Neutrophil (primary cell): ENCODE measurements around the gene PAX2.

Source experiments
- H3K27ac ChIP-seq: fragments of 200-600 bp; sonication (generic); 2 replicates; pipeline ENCODE4 v1.5.1; 2016; ENCODE audit warnings: mild to moderate bottlenecking, moderate library complexity
- H3K27me3 ChIP-seq: fragments of 200-600 bp; sonication (generic); 2 replicates; pipeline ENCODE4 v1.6.0; 2016; ENCODE audit warnings: mild to moderate bottlenecking
- H3K36me3 ChIP-seq: fragments of 200-600 bp; sonication (generic); 2 replicates; pipeline ENCODE4 v1.5.1; 2017
- H3K4me1 ChIP-seq, 2 experiments: fragments of 200-600 bp in 1 of 2; sonication (generic) in 1 of 2; 1 replicate in 1 of 2; 2 replicates in 1 of 2; pipeline versions ENCODE4 v1.5.1 to v1.6.1; 2013 to 2016; ENCODE audit warnings: low read depth in 1 of 2, low read length in 1 of 2, mild to moderate bottlenecking in 1 of 2, moderate library complexity in 1 of 2; ENCODE audit not compliant: control insufficient read depth in 1 of 2, insufficient read depth in 1 of 2
- H3K4me3 ChIP-seq, 2 experiments: fragments of 200-600 bp in 1 of 2; sonication (generic) in 1 of 2; 1 replicate in 1 of 2; 2 replicates in 1 of 2; pipeline ENCODE4 v1.5.1; 2013 to 2016; ENCODE audit warnings: low read depth in 1 of 2, low read length in 1 of 2, mild to moderate bottlenecking in 1 of 2, moderate library complexity in 1 of 2
- H3K9me3 ChIP-seq: fragments of 200-600 bp; sonication (generic); 2 replicates; pipeline ENCODE4 v1.5.1; 2016
- TF ChIP-seq, protein P1 (sequence below): fragments of 200-600 bp; sonication (generic); IDR thresholded peaks from 2 replicates; pipeline ENCODE4 v1.5.1; 2016; ENCODE audit warnings: antibody characterized with exemption

Gene PAX2

DNA sequence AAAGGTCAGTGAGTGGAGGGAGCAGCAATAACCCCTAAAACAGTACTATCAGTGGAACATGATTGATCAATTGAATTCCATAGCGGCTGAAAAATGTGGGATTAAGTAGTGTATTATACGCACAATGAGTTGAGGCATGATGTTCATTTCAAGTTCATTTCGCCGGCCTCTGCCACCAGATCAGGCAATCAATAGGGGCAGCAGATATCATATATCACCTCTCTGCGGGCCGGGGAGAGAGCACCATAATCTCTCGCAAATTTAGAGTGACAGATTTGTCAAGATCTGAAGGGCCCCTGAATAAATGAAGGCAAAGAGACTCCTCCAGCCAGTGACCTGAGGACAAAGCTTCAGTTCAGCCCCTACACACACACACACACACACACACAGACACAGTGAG, 58.5 kb downstream of the PAX2 start:
- H3K4me3 ChIP-seq = no peak overlapping the region
- peaks cover 99% of the 10 kb centered on the region for H3K27me3 ChIP-seq
- TF ChIP-seq, protein P1, sequence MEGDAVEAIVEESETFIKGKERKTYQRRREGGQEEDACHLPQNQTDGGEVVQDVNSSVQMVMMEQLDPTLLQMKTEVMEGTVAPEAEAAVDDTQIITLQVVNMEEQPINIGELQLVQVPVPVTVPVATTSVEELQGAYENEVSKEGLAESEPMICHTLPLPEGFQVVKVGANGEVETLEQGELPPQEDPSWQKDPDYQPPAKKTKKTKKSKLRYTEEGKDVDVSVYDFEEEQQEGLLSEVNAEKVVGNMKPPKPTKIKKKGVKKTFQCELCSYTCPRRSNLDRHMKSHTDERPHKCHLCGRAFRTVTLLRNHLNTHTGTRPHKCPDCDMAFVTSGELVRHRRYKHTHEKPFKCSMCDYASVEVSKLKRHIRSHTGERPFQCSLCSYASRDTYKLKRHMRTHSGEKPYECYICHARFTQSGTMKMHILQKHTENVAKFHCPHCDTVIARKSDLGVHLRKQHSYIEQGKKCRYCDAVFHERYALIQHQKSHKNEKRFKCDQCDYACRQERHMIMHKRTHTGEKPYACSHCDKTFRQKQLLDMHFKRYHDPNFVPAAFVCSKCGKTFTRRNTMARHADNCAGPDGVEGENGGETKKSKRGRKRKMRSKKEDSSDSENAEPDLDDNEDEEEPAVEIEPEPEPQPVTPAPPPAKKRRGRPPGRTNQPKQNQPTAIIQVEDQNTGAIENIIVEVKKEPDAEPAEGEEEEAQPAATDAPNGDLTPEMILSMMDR = no peak
- no peaks in the 10 kb centered on the region for H3K9me3 ChIP-seq
- no peaks in the 10 kb centered on the region for H3K4me1 ChIP-seq
- no peaks in the 10 kb centered on the region for H3K36me3 ChIP-seq
- H3K27ac ChIP-seq = no peak overlapping the region

DNA sequence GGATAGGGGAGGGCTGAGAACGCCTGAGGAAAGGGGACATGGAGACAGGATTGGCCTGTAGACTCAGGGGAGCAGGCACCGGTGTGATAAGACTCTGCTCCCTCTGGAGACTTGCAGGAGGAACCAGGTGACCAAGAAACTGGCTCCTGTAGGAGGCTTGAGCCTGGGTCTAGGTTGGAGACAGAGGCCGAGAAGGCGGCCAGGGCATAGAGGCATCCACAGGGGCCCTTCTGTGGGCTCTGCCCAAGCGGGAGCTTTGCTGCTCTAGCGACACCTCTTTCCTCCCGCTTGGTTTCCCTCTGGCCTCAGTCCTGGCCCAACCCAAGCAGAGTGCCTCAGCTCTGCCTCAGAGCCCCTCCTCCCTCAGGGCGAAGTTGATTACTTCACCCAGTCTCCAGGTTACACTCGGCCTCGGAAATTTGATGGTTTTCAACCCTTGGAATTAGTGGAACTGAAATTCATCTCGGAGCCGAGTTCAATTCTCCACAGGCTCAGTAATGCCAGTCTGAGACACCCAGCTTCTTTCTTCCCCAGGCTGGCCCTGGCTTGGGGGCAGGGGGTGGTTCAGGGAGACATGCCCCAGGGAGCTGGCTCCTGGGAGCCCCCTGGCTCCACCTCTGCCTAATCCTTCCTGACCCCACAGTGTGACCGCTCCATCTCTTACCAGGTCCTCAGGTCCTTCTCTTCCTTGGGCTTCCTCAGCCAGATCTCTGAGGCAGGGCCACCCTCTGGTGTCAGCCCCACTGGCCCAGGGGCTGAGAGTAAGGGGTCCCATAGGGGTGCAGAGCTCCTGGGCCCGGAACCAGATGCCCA, 60.4 kb downstream of the PAX2 start:
- H3K4me3 ChIP-seq = no peak overlapping the region
- H3K27ac ChIP-seq = no peak overlapping the region
- H3K27me3 ChIP-seq = peaks cover 100% of the 10 kb centered on the region
- no peaks in the 10 kb centered on the region for H3K9me3 ChIP-seq
- H3K4me1 ChIP-seq = no peaks in the 10 kb centered on the region
- H3K36me3 ChIP-seq = no peaks in the 10 kb centered on the region
- TF ChIP-seq, protein P1 = no peak

DNA sequence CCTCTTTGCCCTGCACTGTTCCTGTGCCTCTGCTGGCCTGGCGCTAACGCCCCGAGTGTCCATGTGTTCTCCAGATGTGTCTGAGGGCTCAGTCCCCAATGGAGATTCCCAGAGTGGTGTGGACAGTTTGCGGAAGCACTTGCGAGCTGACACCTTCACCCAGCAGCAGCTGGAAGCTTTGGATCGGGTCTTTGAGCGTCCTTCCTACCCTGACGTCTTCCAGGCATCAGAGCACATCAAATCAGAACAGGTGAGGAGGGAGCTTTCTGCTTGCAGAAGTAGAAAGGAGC, 60.9 kb downstream of the PAX2 start:
- TF ChIP-seq, protein P1 = no peak
- Histone ChIP-seq H3K27me3 (peaks cover 100% of the 10 kb centered on the region), H3K4me3 (no peak overlapping the region), H3K36me3 (no peaks in the 10 kb centered on the region), H3K9me3 (no peaks in the 10 kb centered on the region), H3K4me1 (no peaks in the 10 kb centered on the region), H3K27ac (no peak overlapping the region)

DNA sequence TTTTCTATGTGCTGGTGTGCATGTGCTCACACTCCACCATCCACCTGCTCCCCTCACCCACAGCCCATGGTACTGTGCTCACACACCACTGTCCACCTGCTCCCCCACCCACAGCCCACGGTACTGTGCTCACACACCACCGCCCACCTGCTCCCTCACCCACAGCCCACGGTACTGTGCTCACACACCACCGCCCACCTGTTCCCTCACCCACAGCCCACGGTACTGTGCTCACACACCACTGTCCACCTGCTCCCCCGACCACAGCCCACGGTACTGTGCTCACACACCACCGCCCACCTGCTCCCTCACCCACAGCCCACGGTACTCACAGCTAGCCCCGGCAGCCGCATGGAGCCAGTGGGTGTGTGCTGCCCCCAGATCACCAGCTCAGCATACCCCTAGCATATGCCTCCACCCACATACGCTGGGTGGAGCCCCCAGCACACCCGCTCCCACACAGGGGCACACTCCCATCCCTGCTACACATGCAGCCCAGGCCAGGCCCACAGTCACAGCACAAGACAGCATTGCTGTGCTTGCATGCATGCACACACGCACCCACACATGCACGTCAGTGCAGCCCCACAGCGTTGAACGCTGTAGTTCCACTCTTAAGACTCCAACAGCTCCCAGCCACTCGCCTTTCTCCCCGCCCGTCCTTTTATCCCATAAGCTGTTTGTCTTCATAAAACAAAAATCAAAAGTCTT, 62.0 kb downstream of the PAX2 start:
- Histone ChIP-seq H3K27me3 (peaks cover 100% of the 10 kb centered on the region), H3K4me3 (no peak overlapping the region)

DNA sequence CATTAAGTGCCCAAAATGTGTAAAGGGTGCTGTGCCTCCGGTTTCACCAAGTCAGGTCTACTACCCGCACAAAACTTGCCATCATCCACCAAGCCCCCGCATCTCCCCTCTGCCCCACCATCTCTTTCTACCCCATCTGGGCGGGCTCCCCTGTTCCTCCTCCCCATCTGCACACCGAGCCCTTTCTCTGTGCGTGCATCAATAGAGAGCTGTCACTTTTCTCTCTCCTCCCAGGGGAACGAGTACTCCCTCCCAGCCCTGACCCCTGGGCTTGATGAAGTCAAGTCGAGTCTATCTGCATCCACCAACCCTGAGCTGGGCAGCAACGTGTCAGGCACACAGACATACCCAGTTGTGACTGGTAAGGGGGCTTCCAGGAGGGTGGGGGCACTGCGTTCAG, 63.5 kb downstream of the PAX2 start:
- TF ChIP-seq, protein P1 = no peak
- H3K9me3 ChIP-seq = no peaks in the 10 kb centered on the region
- no peak overlapping the region for H3K27ac ChIP-seq
- H3K4me1 ChIP-seq = no peaks in the 10 kb centered on the region
- H3K36me3 ChIP-seq = no peaks in the 10 kb centered on the region
- H3K27me3 ChIP-seq = peaks cover 100% of the 10 kb centered on the region
- H3K4me3 ChIP-seq = no peak overlapping the region

More for the DNA sequence above, 62.0 kb downstream of the PAX2 start:
- Histone ChIP-seq H3K9me3 (no peaks in the 10 kb centered on the region), H3K4me1 (no peaks in the 10 kb centered on the region), H3K36me3 (no peaks in the 10 kb centered on the region), H3K27ac (no peak overlapping the region)
- TF ChIP-seq, protein P1 = no peak
